GM23248 (cell line): Measurements from ENCODE around the gene RND1. TPM values are rescaled to one million over a fixed set of nuclear protein-coding genes. Genes with fewer than 3 reads are reported as not detected.
A peak's percentile ranks its signal among the peaks of the same experiment; 100 is the strongest.
"Not testable (repeated sequence)": the region's sequence is repeated elsewhere in the genome, so short reads cannot be mapped to it uniquely, and the experiment has no call there.

Experiments used
- DNase-seq: peaks from one replicate; pipeline ENCODE4 v3.0.0-alpha.2; 2015
- H2AFZ ChIP-seq: fragments of 200-600 bp; sonication (generic); 2 replicates; pipeline ENCODE4 v1.6.1; 2016; ENCODE audit warnings: antibody characterized with exemption
- H3F3A ChIP-seq: fragments of 200-600 bp; sonication (generic); 2 replicates; pipeline ENCODE4 v1.6.1; 2016; ENCODE audit warnings: mild to moderate bottlenecking, antibody characterized with exemption, mixed run types; ENCODE audit not compliant: insufficient read depth
- H3K27ac ChIP-seq: fragments of 200-600 bp; sonication (generic); 2 replicates; pipeline ENCODE4 v1.5.1; 2016; ENCODE audit warnings: mild to moderate bottlenecking
- H3K27me3 ChIP-seq: fragments of 200-600 bp; sonication (generic); replicated peaks from 2 replicates; pipeline ENCODE4 v1.6.1; 2016; ENCODE audit warnings: mild to moderate bottlenecking; ENCODE audit not compliant: insufficient read depth
- H3K36me3 ChIP-seq: fragments of 200-600 bp; sonication (generic); 2 replicates; pipeline ENCODE4 v1.6.1; 2016; ENCODE audit warnings: low read depth, mild to moderate bottlenecking
- H3K4me1 ChIP-seq: fragments of 200-600 bp; sonication (generic); 2 replicates; pipeline ENCODE4 v1.6.1; 2016; ENCODE audit warnings: mild to moderate bottlenecking; ENCODE audit not compliant: insufficient read depth
- H3K4me2 ChIP-seq: fragments of 200-600 bp; sonication (generic); one replicate; pipeline ENCODE4 v1.6.1; 2016; ENCODE audit warnings: mild to moderate bottlenecking; ENCODE audit not compliant: unreplicated experiment
- H3K4me3 ChIP-seq: fragments of 200-600 bp; sonication (generic); 2 replicates; pipeline ENCODE4 v1.5.1; 2016; ENCODE audit warnings: mild to moderate bottlenecking
- H3K79me2 ChIP-seq: fragments of 200-600 bp; sonication (generic); 2 replicates; pipeline ENCODE4 v1.6.1; 2016; ENCODE audit warnings: mild to moderate bottlenecking; ENCODE audit not compliant: insufficient read depth
- H3K9ac ChIP-seq: fragments of 200-600 bp; sonication (generic); 2 replicates; pipeline ENCODE4 v1.6.1; 2016; ENCODE audit warnings: mild to moderate bottlenecking
- H3K9me2 ChIP-seq: fragments of 200-600 bp; sonication (generic); 2 replicates; pipeline ENCODE4 v1.6.1; 2016; ENCODE audit warnings: mixed run types, mild to moderate bottlenecking, moderate library complexity; ENCODE audit not compliant: insufficient read depth
- H3K9me3 ChIP-seq: fragments of 200-600 bp; sonication (generic); one replicate; pipeline ENCODE4 v1.6.1; 2017; ENCODE audit warnings: low read depth
- H4K20me1 ChIP-seq: fragments of 200-600 bp; sonication (generic); 2 replicates; pipeline ENCODE4 v1.6.0; 2016; ENCODE audit not compliant: insufficient read depth
- EZH2 ChIP-seq: fragments of 200-600 bp; sonication (generic); IDR thresholded peaks from 2 replicates; pipeline ENCODE4 v1.6.1; 2018; ENCODE audit warnings: antibody characterized with exemption, mild to moderate bottlenecking; ENCODE audit not compliant: insufficient read depth, poor library complexity, severe bottlenecking
- EZH2phosphoT487 ChIP-seq: fragments of 200-600 bp; sonication (generic); IDR thresholded peaks from 2 replicates; pipeline ENCODE4 v1.6.1; 2018; ENCODE audit warnings: antibody characterized with exemption, moderate library complexity, mild to moderate bottlenecking, low read depth; ENCODE audit not compliant: insufficient read depth
- WGBS, 2 experiments: methylation state at CpG; one replicate each; pipeline ENCODE4 v1.1.6; 2015 to 2017; ENCODE audit warnings: low lambda C conversion rate in 2 of 2, low coverage in 1 of 2; ENCODE audit errors: missing lambda C conversion rate in 2 of 2; 5-methylcytosine and 5-hydroxymethylcytosine counted together
- in situ Hi-C: fragments of 300-500 bp; cut with MboI; formaldehyde crosslinking; loops from 2 replicates; pipeline ENCODE4 v1.15.0; 2020
- polyA plus RNA-seq: library from polyadenylated mRNA; unstranded; fragments of >200 nt; fragmentation: Nextera tagmentation; extraction: Ambion mirVana; gene quantifications from 2 replicates; pipeline ENCODE4 v1.2.1, GENCODE V29; 2016
- total RNA-seq: library from RNA; depleted of rRNA; stranded (reverse); fragments of >200 nt; shearing (Covaris generic); gene quantifications from 2 replicates; pipeline ENCODE4 v1.2.3, GENCODE V29; 2014

The RND1 gene
- total and polyA plus RNA-seq, 2 experiments from 2014 or later = 0.32 TPM; not detected in 1

- TF ChIP-seq EZH2 = no peak
- no peak for TF ChIP-seq EZH2phosphoT487
- Histone ChIP-seq H3K9me2 (no peaks in the 10 kb centered on the region), H3K4me2 (no peak overlapping the region), H3K27me3 (no peaks in the 10 kb centered on the region), H3K79me2 (peaks cover 25% of the 10 kb centered on the region), H3K9me3 (no peaks in the 10 kb centered on the region), H2AFZ (no peak overlapping the region), H3K4me3 (no peak overlapping the region), H3K36me3 (no peaks in the 10 kb centered on the region), H3K9ac (no peak overlapping the region), H4K20me1 (no peaks in the 10 kb centered on the region), H3F3A (no peaks in the 10 kb centered on the region), H3K27ac (no peak overlapping the region), H3K4me1 (peaks cover 12% of the 10 kb centered on the region)
- 66 to 72% methylated on average over 4 of the region's 4 CpGs for WGBS, 2 experiments
- DNase-seq = no peak
- in situ Hi-C loops = no loop called here
Measured at GRCh38 chr12:48854488-48854887, 11.2 kb downstream of the RND1 start.

- H3K9ac ChIP-seq = peak overlapping the region; percentile 94
- H3K9me3 ChIP-seq = no peaks in the 10 kb centered on the region
- peak overlapping the region; percentile 89 for H3K4me2 ChIP-seq
- peak overlapping the region; percentile 94 for H2AFZ ChIP-seq
- H3K27me3 ChIP-seq = no peaks in the 10 kb centered on the region
- in situ Hi-C loops = no loop called here
- peak; percentile 82 for DNase-seq
- peaks cover 12% of the 10 kb centered on the region for H3K4me1 ChIP-seq
- WGBS, 2 experiments = 1 to 2% methylated on average over 11 of the region's 11 CpGs
- H3K9me2 ChIP-seq = no peaks in the 10 kb centered on the region
- H4K20me1 ChIP-seq = no peaks in the 10 kb centered on the region
- H3K36me3 ChIP-seq = no peaks in the 10 kb centered on the region
- H3K27ac ChIP-seq = peak overlapping the region; percentile 34
- TF ChIP-seq EZH2 = no peak
- TF ChIP-seq EZH2phosphoT487 = no peak
- peaks cover 40% of the 10 kb centered on the region for H3K79me2 ChIP-seq
- no peaks in the 10 kb centered on the region for H3F3A ChIP-seq
- peak overlapping the region; percentile 90 for H3K4me3 ChIP-seq
Measured at GRCh38 chr12:48852734-48853688, 12.7 kb downstream of the RND1 start.

- H3K79me2 ChIP-seq = peaks cover 49% of the 10 kb centered on the region
- H3K4me1 ChIP-seq = peaks cover 12% of the 10 kb centered on the region
- no peaks in the 10 kb centered on the region for H3K9me3 ChIP-seq
- no peaks in the 10 kb centered on the region for H4K20me1 ChIP-seq
- H3K4me2 ChIP-seq = peak within 1 kb of the TSS; percentile 99
- H3K36me3 ChIP-seq = no peaks in the 10 kb centered on the region
- no peak for TF ChIP-seq EZH2
- no peak for TF ChIP-seq EZH2phosphoT487
- peak; percentile 99 for DNase-seq
- H3K27me3 ChIP-seq = no peaks in the 10 kb centered on the region
- H3K4me3 ChIP-seq = peak within 1 kb of the TSS; percentile 90
- H3F3A ChIP-seq = no peaks in the 10 kb centered on the region
- H3K9me2 ChIP-seq = no peaks in the 10 kb centered on the region
- in situ Hi-C loops = no loop called here
- peak within 1 kb of the TSS; percentile 94 for H2AFZ ChIP-seq
- peak within 1 kb of the TSS; percentile 47 for H3K27ac ChIP-seq
- WGBS, 2 experiments = 0 to 1% methylated on average over 49 to 53 of the region's 53 CpGs
- peak within 1 kb of the TSS; percentile 94 for H3K9ac ChIP-seq
Measured at GRCh38 chr12:48851883-48852733, 13.6 kb downstream of the RND1 start, which contains the start of gene DDX23. DDX23 (minus strand) TSS chr12:48852163; CDS start chr12:48845782, 6,381 bp downstream.

GRCh38 chr12:48842021-48842420 is 23.6 kb downstream of the RND1 start:
- WGBS, 2 experiments = 86% methylated on average over 25 of the region's 29 CpGs; no CpG with 5 or more reads in 1 of the 2 experiments
- in situ Hi-C loops = not testable (repeated sequence)

More at GRCh38 chr12:48842021-48842420, 23.6 kb downstream of the RND1 start:
- not testable (repeated sequence) for DNase-seq, H3K27ac ChIP-seq, H3F3A ChIP-seq, H3K9ac ChIP-seq, H4K20me1 ChIP-seq, H2AFZ ChIP-seq, H3K4me3 ChIP-seq, H3K27me3 ChIP-seq, H3K9me3 ChIP-seq, H3K4me2 ChIP-seq, H3K9me2 ChIP-seq, H3K4me1 ChIP-seq
- Histone ChIP-seq H3K36me3 (peaks cover 42% of the 10 kb centered on the region), H3K79me2 (peaks cover 28% of the 10 kb centered on the region)
